Measurements from ENCODE around the gene USP28.

DNA sequence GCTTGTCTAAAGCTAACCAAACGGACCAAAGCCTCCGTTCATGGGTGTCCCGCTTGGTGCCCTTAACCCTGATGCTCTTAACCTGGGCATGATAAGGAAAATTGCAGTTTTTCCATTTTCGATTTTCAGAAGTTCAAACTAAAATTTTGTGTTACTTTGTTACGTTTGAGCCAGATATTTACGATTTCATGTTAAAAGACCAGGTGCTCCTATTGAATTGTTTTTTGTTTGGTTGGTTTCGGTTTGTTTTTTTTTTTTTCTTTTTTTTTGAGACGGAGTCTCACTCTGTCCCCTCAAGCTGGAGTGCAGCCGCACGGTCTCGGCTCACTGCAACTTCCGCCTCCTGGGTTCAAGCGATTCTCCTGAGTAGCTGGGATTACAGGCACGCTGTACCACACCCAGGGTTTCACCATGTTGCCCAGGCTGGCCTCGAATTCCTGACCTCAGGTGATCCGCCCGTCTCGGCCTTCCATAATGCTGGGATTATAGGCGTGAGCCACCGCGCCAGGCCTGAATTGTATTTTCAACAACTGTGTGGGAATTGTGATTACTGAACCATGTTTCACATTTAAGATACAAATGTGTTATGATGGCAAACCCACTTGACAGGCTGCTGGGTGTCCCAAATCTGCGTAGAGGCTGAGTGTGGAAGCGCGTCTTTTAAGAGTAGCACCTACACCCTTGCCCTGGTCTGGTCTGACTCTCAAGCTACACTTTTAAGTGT lies 864 bp upstream of the USP28 start:
- no peak for TF ChIP-seq CTCF (IDR thresholded peaks at IDR 0.05)
- no peak for TF ChIP-seq POLR2AphosphoS5 (IDR thresholded peaks at IDR 0.05)
